ENCODE measurements around the gene HTT. TPM values are rescaled to one million over a fixed set of nuclear protein-coding genes. Genes with fewer than 3 reads are reported as not detected.

Gene HTT
- total RNA-seq, 1 experiment from 2014 or later: 18.4 TPM

GRCh38 chr4:3223956-3224748 is 149.7 kb downstream of the HTT start:
- no peaks in the 10 kb centered on the region for H3K9me2 ChIP-seq (replicated peaks; ENCODE audit: low read length)
- no peaks in the 10 kb centered on the region for H3K9me3 ChIP-seq (ENCODE audit: low read length)
- DNase-seq (no peak), ATAC-seq (no peak)
- TF ChIP-seq EZH2phosphoT487 (IDR thresholded peaks at IDR 0.05; ENCODE audit: borderline replicate concordance, low read length): no peak
- TF ChIP-seq EZH2 (IDR thresholded peaks at IDR 0.05; ENCODE audit: low read length, unreplicated experiment): no peak
- TF ChIP-seq CTCF (conservative IDR thresholded peaks at IDR 0.05; ENCODE audit: low read depth, low read length): no peak
- no peaks in the 10 kb centered on the region for H4K20me1 ChIP-seq (ENCODE audit: low read length)
- no peak overlapping the region for H2AFZ ChIP-seq (ENCODE audit: low read length)
- peaks cover 3% of the 10 kb centered on the region for H3K36me3 ChIP-seq (ENCODE audit: low read depth, low read length)
- H3K27me3 ChIP-seq (ENCODE audit: low read length): no peaks in the 10 kb centered on the region
- ChIA-PET CTCF (no interaction called here), POLR2A (ENCODE audit: unreplicated experiment) (no interaction called here)
- BruUV-seq (replicated peaks): no TSS peak
- H3K9ac ChIP-seq (ENCODE audit: low read length): no peak overlapping the region
- no peaks in the 10 kb centered on the region for H3F3A ChIP-seq (ENCODE audit: low read length, unreplicated experiment)
- no peaks in the 10 kb centered on the region for H3K79me2 ChIP-seq (ENCODE audit: low read length)
- H3K4me1 ChIP-seq (ENCODE audit: insufficient read depth, low read length): no peaks in the 10 kb centered on the region
- H3K4me2 ChIP-seq (ENCODE audit: low read length): no peak overlapping the region
- intact Hi-C loops (cut with micrococcal nuclease): no loop called here
- no peak overlapping the region for H3K4me3 ChIP-seq (ENCODE audit: low read length)
- H3K27ac ChIP-seq (ENCODE audit: low read length): no peak overlapping the region

GRCh38 chr4:3225071-3225850 is 150.8 kb downstream of the HTT start:
- no peak overlapping the region for H3K4me3 ChIP-seq (ENCODE audit: low read length)
- no peak overlapping the region for H2AFZ ChIP-seq (ENCODE audit: low read length)
- no peak for TF ChIP-seq EZH2 (IDR thresholded peaks at IDR 0.05; ENCODE audit: low read length, unreplicated experiment)
- TF ChIP-seq CTCF (conservative IDR thresholded peaks at IDR 0.05; ENCODE audit: low read depth, low read length): no peak
- no peak for TF ChIP-seq EZH2phosphoT487 (IDR thresholded peaks at IDR 0.05; ENCODE audit: borderline replicate concordance, low read length)
- no peak overlapping the region for H3K27ac ChIP-seq (ENCODE audit: low read length)
- no peak overlapping the region for H3K9ac ChIP-seq (ENCODE audit: low read length)
- ChIA-PET CTCF (no interaction called here), POLR2A (ENCODE audit: unreplicated experiment) (no interaction called here)
- ATAC-seq (no peak), DNase-seq (no peak)
- no peak overlapping the region for H3K4me2 ChIP-seq (ENCODE audit: low read length)
- H3F3A ChIP-seq (ENCODE audit: low read length, unreplicated experiment): no peaks in the 10 kb centered on the region
- H3K27me3 ChIP-seq (ENCODE audit: low read length): no peaks in the 10 kb centered on the region
- H3K4me1 ChIP-seq (ENCODE audit: insufficient read depth, low read length): no peaks in the 10 kb centered on the region
- no peaks in the 10 kb centered on the region for H4K20me1 ChIP-seq (ENCODE audit: low read length)
- no peaks in the 10 kb centered on the region for H3K9me3 ChIP-seq (ENCODE audit: low read length)
- H3K36me3 ChIP-seq (ENCODE audit: low read depth, low read length): peaks cover 11% of the 10 kb centered on the region
- no peaks in the 10 kb centered on the region for H3K79me2 ChIP-seq (ENCODE audit: low read length)
- intact Hi-C loops (cut with micrococcal nuclease): no loop called here
- H3K9me2 ChIP-seq (replicated peaks; ENCODE audit: low read length): no peaks in the 10 kb centered on the region
- no TSS peak for BruUV-seq (replicated peaks)

GRCh38 chr4:3225936-3226335 is 151.5 kb downstream of the HTT start:
- Histone ChIP-seq H3K9me2 (replicated peaks; ENCODE audit: low read length) (no peaks in the 10 kb centered on the region), H3K27me3 (ENCODE audit: low read length) (no peaks in the 10 kb centered on the region), H2AFZ (ENCODE audit: low read length) (no peak overlapping the region), H3K9ac (ENCODE audit: low read length) (no peak overlapping the region), H3K4me1 (ENCODE audit: insufficient read depth, low read length) (no peaks in the 10 kb centered on the region), H3K27ac (ENCODE audit: low read length) (no peak overlapping the region), H4K20me1 (ENCODE audit: low read length) (no peaks in the 10 kb centered on the region), H3K4me2 (ENCODE audit: low read length) (no peak overlapping the region), H3K79me2 (ENCODE audit: low read length) (no peaks in the 10 kb centered on the region), H3K9me3 (ENCODE audit: low read length) (no peaks in the 10 kb centered on the region), H3F3A (ENCODE audit: low read length, unreplicated experiment) (no peaks in the 10 kb centered on the region), H3K36me3 (ENCODE audit: low read depth, low read length) (peaks cover 11% of the 10 kb centered on the region), H3K4me3 (ENCODE audit: low read length) (no peak overlapping the region)
- intact Hi-C loops (cut with micrococcal nuclease): no loop called here
- DNase-seq (no peak), ATAC-seq (no peak)
- no TSS peak for BruUV-seq (replicated peaks)
- TF ChIP-seq EZH2phosphoT487 (IDR thresholded peaks at IDR 0.05; ENCODE audit: borderline replicate concordance, low read length) (no peak), CTCF (conservative IDR thresholded peaks at IDR 0.05; ENCODE audit: low read depth, low read length) (no peak), EZH2 (IDR thresholded peaks at IDR 0.05; ENCODE audit: low read length, unreplicated experiment) (no peak)
- ChIA-PET CTCF (no interaction called here), POLR2A (ENCODE audit: unreplicated experiment) (no interaction called here)
